CD8-positive, alpha-beta memory T cell (primary cell): ENCODE results near the gene DOCK9. TPM values are rescaled to one million over a fixed set of nuclear protein-coding genes. Genes with fewer than 3 reads are reported as not detected.

Source experiments
- CTCF ChIA-PET: fragments of 350-600 bp; sonication (Branson Sonifier 250); formaldehyde crosslinking; loops from one replicate; lab custom pipeline; 2021; ENCODE audit warnings: antibody characterized with exemption; lab: Charles Lee
- POLR2A ChIA-PET: fragments of 350-600 bp; sonication (Branson Sonifier 250); formaldehyde crosslinking; loops from one replicate; lab custom pipeline; 2021; ENCODE audit warnings: antibody characterized with exemption; lab: Charles Lee
- DNase-seq, 5 donors: peaks; one replicate each; pipeline versions ENCODE4 v3.0.0 to v3.0.0-alpha.2; 2020 to 2022; ENCODE audit warnings: mixed read lengths in 1 of 5
- H3K27ac ChIP-seq: one replicate; pipeline ENCODE4 v1.7.0; 2013; ENCODE audit warnings: low read depth, mild to moderate bottlenecking, low read length, moderate library complexity
- H3K27me3 ChIP-seq: 2 replicates; pipeline ENCODE4 v1.7.0; 2013; ENCODE audit warnings: low read length, mild to moderate bottlenecking; ENCODE audit not compliant: insufficient read depth, poor library complexity, severe bottlenecking
- H3K36me3 ChIP-seq: 2 replicates; pipeline ENCODE4 v1.7.0; 2013; ENCODE audit warnings: mild to moderate bottlenecking, low read length, moderate library complexity; ENCODE audit not compliant: insufficient read depth
- H3K4me1 ChIP-seq: 2 replicates; pipeline ENCODE4 v1.7.0; 2013; ENCODE audit warnings: mild to moderate bottlenecking, low read length, moderate library complexity; ENCODE audit not compliant: insufficient read depth
- H3K4me3 ChIP-seq: 2 replicates; pipeline ENCODE4 v1.7.0; 2013; ENCODE audit warnings: mild to moderate bottlenecking, low read length
- H3K9me3 ChIP-seq: 2 replicates; pipeline ENCODE4 v1.7.0; 2013; ENCODE audit warnings: mild to moderate bottlenecking, low read length
- H3K27ac Mint-ChIP-seq, 8 donors: one replicate each; pipeline ENCODE4 v1.8.0; 2020 to 2021; ENCODE audit warnings: mixed read lengths in 8 of 8, mild to moderate bottlenecking in 6 of 8, inconsistent platforms in 3 of 8, moderate library complexity in 3 of 8
- H3K27me3 Mint-ChIP-seq, 2 donors: one replicate each; pipeline ENCODE4 v1.8.0; 2020 to 2021; ENCODE audit warnings: mixed read lengths in 2 of 2, mild to moderate bottlenecking in 1 of 2, moderate library complexity in 1 of 2
- H3K36me3 Mint-ChIP-seq, 3 donors: one replicate each; pipeline ENCODE4 v1.8.0; 2020 to 2021; ENCODE audit warnings: mixed read lengths in 3 of 3, inconsistent platforms in 1 of 3, mild to moderate bottlenecking in 1 of 3
- H3K4me1 Mint-ChIP-seq, 3 donors: one replicate each; pipeline ENCODE4 v1.8.0; 2020 to 2021; ENCODE audit warnings: mixed read lengths in 3 of 3, inconsistent platforms in 1 of 3, mild to moderate bottlenecking in 1 of 3
- H3K4me3 Mint-ChIP-seq, 7 donors: one replicate each; pipeline ENCODE4 v1.8.0; 2020 to 2021; ENCODE audit warnings: mixed read lengths in 7 of 7, mild to moderate bottlenecking in 6 of 7, moderate library complexity in 4 of 7, inconsistent platforms in 2 of 7
- H3K9me3 Mint-ChIP-seq, 5 donors: one replicate each; pipeline ENCODE4 v1.8.0; 2020 to 2022; ENCODE audit warnings: mixed read lengths in 5 of 5, mild to moderate bottlenecking in 3 of 5, moderate library complexity in 2 of 5, inconsistent platforms in 1 of 5
- polyA plus RNA-seq: library from polyadenylated mRNA; unstranded; fragments of 300-500 nt; fragmentation: Illumina TruSeq; gene quantifications from one replicate; pipeline ENCODE4 v1.2.3, GENCODE V29; 2021
- total RNA-seq, 2 experiments: library from RNA; stranded (reverse); gene quantifications; one replicate each; pipeline ENCODE4 v1.2.3, GENCODE V29; 2021

Gene DOCK9
- total and polyA plus RNA-seq, 3 experiments from 2014 or later, result 23.9 to 38.9 (median 35.4) TPM

GRCh38 chr13:98792785-98793495, 184.9 kb downstream of the DOCK9 start:
- H3K27me3 ChIP-seq, result no peaks in the 10 kb centered on the region
- CTCF ChIA-PET, result no interaction called here
- peaks cover 0 to 4% of the 10 kb centered on the region in 2 donors for H3K27me3 Mint-ChIP-seq
- H3K4me3 ChIP-seq, result no peak overlapping the region
- H3K9me3 Mint-ChIP-seq, result peaks cover 0 to 6% (median 0%) of the 10 kb centered on the region in 5 donors
- no peak overlapping the region for H3K27ac Mint-ChIP-seq
- peaks cover 37 to 56% (median 54%) of the 10 kb centered on the region in 3 donors for H3K36me3 Mint-ChIP-seq
- no peaks in the 10 kb centered on the region for H3K9me3 ChIP-seq
- peaks cover 23% of the 10 kb centered on the region for H3K36me3 ChIP-seq
- POLR2A ChIA-PET, result no interaction called here
- H3K4me1 ChIP-seq, result no peaks in the 10 kb centered on the region
- H3K4me1 Mint-ChIP-seq, result peaks cover 0 to 14% (median 8%) of the 10 kb centered on the region in 3 donors
- no peak for DNase-seq
- H3K27ac ChIP-seq, result no peak overlapping the region
- H3K4me3 Mint-ChIP-seq, result no peak overlapping the region

GRCh38 chr13:98792321-98792720, 185.5 kb downstream of the DOCK9 start:
- Mint-ChIP-seq H3K9me3 (peaks cover 0 to 6% (median 0%) of the 10 kb centered on the region in 5 donors), H3K36me3 (peaks cover 31 to 50% (median 48%) of the 10 kb centered on the region in 3 donors), H3K27ac (peak overlapping the region in 1 of 8 donors; percentile 69), H3K4me1 (peaks cover 0 to 14% (median 8%) of the 10 kb centered on the region in 3 donors), H3K27me3 (peaks cover 4 to 5% of the 10 kb centered on the region in 2 donors), H3K4me3 (no peak overlapping the region)
- CTCF ChIA-PET, result no interaction called here
- Histone ChIP-seq H3K4me1 (no peaks in the 10 kb centered on the region), H3K27ac (no peak overlapping the region), H3K27me3 (no peaks in the 10 kb centered on the region), H3K9me3 (no peaks in the 10 kb centered on the region), H3K36me3 (peaks cover 23% of the 10 kb centered on the region), H3K4me3 (no peak overlapping the region)
- DNase-seq, result no peak
- POLR2A ChIA-PET, result no interaction called here

GRCh38 chr13:98791611-98792010, 186.3 kb downstream of the DOCK9 start:
- ChIA-PET POLR2A (no interaction called here), CTCF (no interaction called here)
- no peak overlapping the region for H3K27ac Mint-ChIP-seq
- peaks cover 0 to 14% (median 8%) of the 10 kb centered on the region in 3 donors for H3K4me1 Mint-ChIP-seq
- Histone ChIP-seq H3K27ac (no peak overlapping the region), H3K4me3 (no peak overlapping the region), H3K9me3 (no peaks in the 10 kb centered on the region), H3K27me3 (no peaks in the 10 kb centered on the region), H3K4me1 (no peaks in the 10 kb centered on the region), H3K36me3 (peaks cover 16% of the 10 kb centered on the region)
- H3K9me3 Mint-ChIP-seq, result peaks cover 0 to 6% (median 0%) of the 10 kb centered on the region in 5 donors
- peaks cover 26 to 44% (median 42%) of the 10 kb centered on the region in 3 donors for H3K36me3 Mint-ChIP-seq
- DNase-seq, result no peak
- H3K27me3 Mint-ChIP-seq, result peaks cover 4 to 9% of the 10 kb centered on the region in 2 donors
- no peak overlapping the region for H3K4me3 Mint-ChIP-seq

DNA sequence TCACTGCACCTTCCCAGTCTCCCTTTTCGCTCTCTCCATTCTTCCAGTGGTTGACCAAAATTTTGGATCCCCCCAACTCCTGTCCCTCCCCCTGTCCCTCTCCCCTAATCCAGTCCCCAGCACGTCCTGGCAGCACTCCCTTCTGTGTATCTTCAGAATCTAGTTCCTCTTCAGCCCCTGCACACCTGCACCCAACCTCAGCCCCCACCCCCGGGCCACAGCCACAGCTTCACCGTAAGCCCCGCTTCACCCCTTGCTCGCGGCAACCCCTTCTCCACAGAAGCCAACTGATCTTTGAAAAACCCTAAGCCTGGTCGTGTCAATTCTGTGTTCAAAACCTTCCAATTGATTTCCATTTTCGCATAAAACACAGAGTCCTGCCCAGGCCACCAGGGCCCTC, 189.9 kb downstream of the DOCK9 start:
- Mint-ChIP-seq H3K27me3 (peaks cover 4 to 9% of the 10 kb centered on the region in 2 donors), H3K27ac (no peak overlapping the region), H3K4me3 (no peak overlapping the region), H3K9me3 (peaks cover 0 to 6% (median 0%) of the 10 kb centered on the region in 5 donors), H3K36me3 (peaks cover 3 to 14% (median 9%) of the 10 kb centered on the region in 3 donors), H3K4me1 (peaks cover 0 to 14% (median 8%) of the 10 kb centered on the region in 3 donors)
- no peaks in the 10 kb centered on the region for H3K36me3 ChIP-seq
- no peak for DNase-seq
- no peaks in the 10 kb centered on the region for H3K27me3 ChIP-seq
- H3K4me3 ChIP-seq, result no peak overlapping the region
- H3K4me1 ChIP-seq, result no peaks in the 10 kb centered on the region
- no peak overlapping the region for H3K27ac ChIP-seq
- CTCF ChIA-PET, result no interaction called here
- POLR2A ChIA-PET, result no interaction called here
- H3K9me3 ChIP-seq, result no peaks in the 10 kb centered on the region

- H3K4me1 ChIP-seq, result no peaks in the 10 kb centered on the region
- H3K36me3 ChIP-seq, result no peaks in the 10 kb centered on the region
- no peaks in the 10 kb centered on the region for H3K9me3 ChIP-seq
- H3K36me3 Mint-ChIP-seq, result peaks cover 2 to 6% (median 3%) of the 10 kb centered on the region in 3 donors
- H3K4me3 ChIP-seq, result no peak overlapping the region
- H3K9me3 Mint-ChIP-seq, result peaks cover 0 to 6% (median 0%) of the 10 kb centered on the region in 5 donors
- peaks cover 0 to 14% (median 8%) of the 10 kb centered on the region in 3 donors for H3K4me1 Mint-ChIP-seq
- H3K27me3 ChIP-seq, result no peaks in the 10 kb centered on the region
- ChIA-PET POLR2A (no interaction called here), CTCF (no interaction called here)
- H3K27ac ChIP-seq, result no peak overlapping the region
- H3K27ac Mint-ChIP-seq, result no peak overlapping the region
- peaks cover 7 to 10% of the 10 kb centered on the region in 2 donors for H3K27me3 Mint-ChIP-seq
- no peak for DNase-seq
- H3K4me3 Mint-ChIP-seq, result no peak overlapping the region
These were observed 190.7 kb downstream of the DOCK9 start for GRCh38 chr13:98787173-98787572.

DNA sequence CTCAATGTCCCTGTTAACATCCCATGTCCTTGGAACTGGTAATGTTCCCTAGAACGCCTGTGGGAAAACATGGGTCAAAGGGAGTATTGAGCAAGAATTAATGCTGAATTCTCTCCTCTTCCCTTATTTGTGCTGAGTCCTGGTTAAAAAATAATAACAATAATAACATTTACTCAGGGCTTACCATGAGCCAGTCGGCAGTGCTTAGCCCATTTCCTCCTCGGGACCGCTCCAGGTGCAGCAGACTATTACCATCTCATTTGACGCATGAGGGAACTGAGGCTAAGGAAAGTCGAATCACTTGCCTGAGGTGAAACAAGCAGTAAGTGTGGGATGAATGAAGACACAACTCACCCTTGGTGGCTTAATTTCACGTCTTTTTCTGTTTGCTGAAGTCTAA, 191.8 kb downstream of the DOCK9 start:
- H3K27ac Mint-ChIP-seq, result peak overlapping the region in 1 of 8 donors; percentile 80
- no peaks in the 10 kb centered on the region for H3K36me3 Mint-ChIP-seq
- H3K36me3 ChIP-seq, result no peaks in the 10 kb centered on the region
- H3K4me1 Mint-ChIP-seq, result peaks cover 0 to 14% (median 8%) of the 10 kb centered on the region in 3 donors
- H3K9me3 ChIP-seq, result no peaks in the 10 kb centered on the region
- H3K9me3 Mint-ChIP-seq, result peaks cover 0 to 3% (median 0%) of the 10 kb centered on the region in 5 donors
- no peaks in the 10 kb centered on the region for H3K4me1 ChIP-seq
- H3K27me3 Mint-ChIP-seq, result peaks cover 14 to 20% of the 10 kb centered on the region in 2 donors
- no peaks in the 10 kb centered on the region for H3K27me3 ChIP-seq
- no peak overlapping the region for H3K4me3 Mint-ChIP-seq
- H3K4me3 ChIP-seq, result no peak overlapping the region
- POLR2A ChIA-PET, result no interaction called here
- CTCF ChIA-PET, result no interaction called here
- DNase-seq, result no peak
- H3K27ac ChIP-seq, result no peak overlapping the region

DNA sequence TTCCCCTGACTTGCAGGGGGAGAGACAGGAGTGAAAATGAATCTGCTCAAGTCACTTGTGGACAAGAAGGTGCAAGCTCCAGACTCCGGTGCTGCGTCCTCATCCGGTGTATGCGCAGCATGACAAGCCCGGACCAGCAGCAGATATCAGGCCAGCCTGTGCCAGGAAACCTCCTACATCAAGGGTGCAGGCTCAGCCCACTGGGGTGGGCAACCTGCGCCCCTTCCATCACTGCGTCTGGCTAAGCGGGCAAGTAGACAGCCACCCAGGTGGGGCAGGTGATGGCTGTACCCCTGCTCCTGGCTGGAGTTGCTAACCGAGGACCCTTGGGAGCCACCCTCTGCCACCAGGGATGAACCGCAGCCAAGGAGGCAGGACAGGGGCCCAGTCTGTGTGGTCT, 192.5 kb downstream of the DOCK9 start:
- Mint-ChIP-seq H3K4me3 (no peak overlapping the region), H3K27ac (no peak overlapping the region), H3K36me3 (no peaks in the 10 kb centered on the region), H3K27me3 (peaks cover 19 to 23% of the 10 kb centered on the region in 2 donors), H3K4me1 (peaks cover 0 to 14% (median 8%) of the 10 kb centered on the region in 3 donors), H3K9me3 (peaks cover 0 to 2% (median 0%) of the 10 kb centered on the region in 5 donors)
- DNase-seq, result no peak
- Histone ChIP-seq H3K4me3 (no peak overlapping the region), H3K27ac (no peak overlapping the region), H3K36me3 (no peaks in the 10 kb centered on the region), H3K27me3 (no peaks in the 10 kb centered on the region), H3K9me3 (no peaks in the 10 kb centered on the region), H3K4me1 (no peaks in the 10 kb centered on the region)
- ChIA-PET POLR2A (no interaction called here), CTCF (no interaction called here)

DNA sequence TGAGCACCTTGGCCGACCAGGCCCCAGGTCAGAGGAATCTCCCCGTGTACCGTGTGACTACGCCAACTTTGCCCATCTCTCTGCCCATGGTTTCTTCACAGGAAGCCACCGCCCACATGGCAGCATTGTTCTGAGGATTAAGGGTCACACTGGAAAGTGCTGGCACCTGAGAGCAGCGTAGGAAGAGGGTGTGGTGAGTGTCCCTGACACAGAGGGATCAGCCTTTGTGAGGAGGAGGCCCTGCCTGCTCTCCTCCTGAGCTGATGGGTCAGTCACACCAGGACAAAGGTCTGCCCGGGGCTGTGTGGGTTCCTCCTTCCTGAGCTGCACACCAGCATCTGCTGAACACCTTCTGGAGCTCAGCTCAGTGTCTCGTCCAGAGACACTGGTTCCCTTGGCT, 193.2 kb downstream of the DOCK9 start:
- no peaks in the 10 kb centered on the region for H3K36me3 Mint-ChIP-seq
- H3K27me3 Mint-ChIP-seq, result peaks cover 21 to 23% of the 10 kb centered on the region in 2 donors
- CTCF ChIA-PET, result no interaction called here
- H3K27ac ChIP-seq, result no peak overlapping the region
- POLR2A ChIA-PET, result interaction anchor here (0.5 kb wide), 1 partner anchor 1149 kb away, joined by 3 read pairs; no protein-coding TSS in a partner anchor
- DNase-seq, result no peak
- H3K27me3 ChIP-seq, result no peaks in the 10 kb centered on the region
- H3K27ac Mint-ChIP-seq, result no peak overlapping the region
- no peaks in the 10 kb centered on the region for H3K9me3 ChIP-seq
- no peaks in the 10 kb centered on the region for H3K4me1 ChIP-seq
- peaks cover 0 to 2% (median 0%) of the 10 kb centered on the region in 5 donors for H3K9me3 Mint-ChIP-seq
- H3K4me3 Mint-ChIP-seq, result no peak overlapping the region
- peaks cover 0 to 14% (median 8%) of the 10 kb centered on the region in 3 donors for H3K4me1 Mint-ChIP-seq
- no peaks in the 10 kb centered on the region for H3K36me3 ChIP-seq
- H3K4me3 ChIP-seq, result no peak overlapping the region
